AG09319 (cell line): ENCODE data around the gene MORN1.

ENCODE experiments used
- DNase-seq: peaks from one replicate; pipeline ENCODE4 v3.0.0-alpha.2; 2010; ENCODE audit warnings: low read depth; ENCODE audit errors: extremely low read depth
- TF ChIP-seq, protein P1 (sequence below): IDR thresholded peaks from 2 replicates; pipeline ENCODE4 v1.5.1; 2011; ENCODE audit warnings: low read depth, mild to moderate bottlenecking, inconsistent platforms, low read length, moderate library complexity

The MORN1 gene

DNA sequence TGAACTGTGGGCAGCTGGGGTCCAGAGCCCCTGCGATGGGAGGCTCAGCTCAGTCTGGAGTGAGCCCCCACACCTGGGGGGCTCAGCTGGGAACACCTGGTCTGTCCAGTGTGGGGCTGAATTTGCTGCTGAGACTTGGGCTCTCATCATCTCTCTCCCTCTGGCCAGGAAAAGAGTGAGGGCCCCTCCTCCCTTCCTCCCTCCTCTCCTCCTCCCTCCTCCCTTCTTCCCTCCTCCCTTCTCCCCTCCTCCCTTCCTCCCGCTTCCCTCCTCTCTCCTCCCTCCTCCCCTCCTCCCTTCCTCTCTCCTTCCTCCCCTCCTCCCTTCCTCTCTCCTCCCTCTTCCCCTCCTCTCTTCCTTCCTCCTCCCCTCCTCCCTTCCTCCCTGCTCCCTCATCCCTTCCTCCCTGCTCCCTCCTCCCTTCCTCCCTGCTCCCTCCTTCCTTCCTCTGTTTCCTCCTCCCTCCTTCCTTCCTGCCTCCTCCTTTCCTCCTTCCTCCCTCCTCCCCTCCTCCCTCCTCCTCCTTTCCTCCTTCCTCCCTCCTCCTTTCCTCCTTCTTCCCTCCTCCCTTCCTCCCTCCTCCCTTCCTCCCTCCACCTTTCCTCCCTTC lies 44.5 kb upstream of the MORN1 start:
- no peak for DNase-seq
- TF ChIP-seq, protein P1, sequence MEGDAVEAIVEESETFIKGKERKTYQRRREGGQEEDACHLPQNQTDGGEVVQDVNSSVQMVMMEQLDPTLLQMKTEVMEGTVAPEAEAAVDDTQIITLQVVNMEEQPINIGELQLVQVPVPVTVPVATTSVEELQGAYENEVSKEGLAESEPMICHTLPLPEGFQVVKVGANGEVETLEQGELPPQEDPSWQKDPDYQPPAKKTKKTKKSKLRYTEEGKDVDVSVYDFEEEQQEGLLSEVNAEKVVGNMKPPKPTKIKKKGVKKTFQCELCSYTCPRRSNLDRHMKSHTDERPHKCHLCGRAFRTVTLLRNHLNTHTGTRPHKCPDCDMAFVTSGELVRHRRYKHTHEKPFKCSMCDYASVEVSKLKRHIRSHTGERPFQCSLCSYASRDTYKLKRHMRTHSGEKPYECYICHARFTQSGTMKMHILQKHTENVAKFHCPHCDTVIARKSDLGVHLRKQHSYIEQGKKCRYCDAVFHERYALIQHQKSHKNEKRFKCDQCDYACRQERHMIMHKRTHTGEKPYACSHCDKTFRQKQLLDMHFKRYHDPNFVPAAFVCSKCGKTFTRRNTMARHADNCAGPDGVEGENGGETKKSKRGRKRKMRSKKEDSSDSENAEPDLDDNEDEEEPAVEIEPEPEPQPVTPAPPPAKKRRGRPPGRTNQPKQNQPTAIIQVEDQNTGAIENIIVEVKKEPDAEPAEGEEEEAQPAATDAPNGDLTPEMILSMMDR = no peak

DNA sequence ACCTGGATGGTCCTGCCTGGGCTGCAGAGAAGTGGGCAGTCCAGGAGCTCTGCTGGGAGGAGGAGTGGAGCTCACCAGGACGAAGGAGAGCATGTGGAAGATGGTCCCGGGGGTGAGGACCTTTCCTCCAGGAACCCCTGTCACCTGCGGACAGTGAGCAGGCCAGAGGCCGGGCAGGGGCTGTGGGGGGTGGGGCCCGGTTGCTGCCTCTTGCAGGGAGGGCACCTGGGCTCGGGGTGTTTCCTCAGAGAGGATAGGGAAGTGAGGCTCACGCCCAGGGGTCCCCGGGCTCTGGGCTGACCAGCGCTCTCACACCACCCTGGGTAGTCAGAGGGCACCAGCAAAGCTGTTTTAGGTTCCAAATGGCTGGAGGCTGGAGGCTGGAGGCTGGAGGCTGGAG lies 43.7 kb upstream of the MORN1 start:
- DNase-seq = no peak
- TF ChIP-seq, protein P1 = no peak

DNA sequence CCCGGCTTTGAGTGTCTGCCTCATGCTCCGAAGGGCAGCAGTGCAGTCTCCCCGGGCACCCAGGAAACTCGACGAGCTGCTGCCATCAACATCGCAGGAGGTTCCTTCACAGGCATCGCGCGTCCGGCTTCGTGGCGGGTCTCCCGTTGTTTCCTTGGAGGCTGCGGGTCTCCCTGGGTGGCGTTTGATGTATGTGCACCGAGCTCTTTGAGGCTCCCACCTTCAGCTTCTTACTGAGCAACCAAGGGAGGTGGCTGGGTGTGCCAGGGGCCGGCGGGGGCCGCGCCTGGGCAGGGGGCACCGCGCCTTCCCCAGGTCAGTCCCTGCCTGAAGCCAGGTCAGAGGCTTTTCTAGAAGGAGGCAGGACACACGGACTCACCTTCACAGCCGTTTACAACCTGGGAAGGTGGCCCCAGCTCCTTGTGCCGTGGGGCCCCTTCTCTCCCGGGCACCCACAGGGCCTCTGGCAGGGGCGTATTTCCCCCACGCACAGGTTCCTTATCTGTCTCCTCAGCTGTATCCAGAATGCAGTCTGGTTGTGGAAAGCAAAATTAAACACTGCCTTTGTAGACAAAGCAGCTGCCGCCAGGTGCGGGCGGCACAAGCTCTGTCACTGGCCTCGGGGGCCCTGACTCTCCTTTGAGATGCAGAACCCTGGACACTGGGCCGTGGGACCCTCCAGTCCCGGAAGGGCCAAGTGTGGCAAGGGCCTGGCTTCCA lies 42.7 kb upstream of the MORN1 start:
- no peak for DNase-seq

DNA sequence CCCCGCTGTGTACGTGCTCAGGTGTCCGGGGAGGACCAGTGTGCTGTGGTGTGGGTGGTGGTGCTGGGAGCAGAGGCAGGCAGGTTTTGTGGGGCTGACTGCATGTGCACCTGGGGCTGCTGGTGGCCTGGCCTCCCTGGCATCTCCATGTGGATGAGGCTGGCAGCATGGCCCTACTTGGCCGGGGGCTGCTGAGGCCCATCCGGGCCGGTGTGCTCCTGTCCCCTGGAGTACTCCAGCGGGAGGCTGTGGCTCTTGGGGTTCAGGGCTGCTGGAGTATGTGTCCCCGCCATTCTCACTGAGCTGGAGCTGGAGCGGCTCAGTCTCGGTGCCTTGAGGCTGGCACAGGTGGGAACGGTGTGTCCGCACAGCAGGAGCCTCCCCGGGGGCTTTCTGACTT lies 41.8 kb upstream of the MORN1 start:
- TF ChIP-seq, protein P1 = no peak
- no peak for DNase-seq

More for the DNA sequence above, 42.7 kb upstream of the MORN1 start:
- TF ChIP-seq, protein P1 = no peak

DNA sequence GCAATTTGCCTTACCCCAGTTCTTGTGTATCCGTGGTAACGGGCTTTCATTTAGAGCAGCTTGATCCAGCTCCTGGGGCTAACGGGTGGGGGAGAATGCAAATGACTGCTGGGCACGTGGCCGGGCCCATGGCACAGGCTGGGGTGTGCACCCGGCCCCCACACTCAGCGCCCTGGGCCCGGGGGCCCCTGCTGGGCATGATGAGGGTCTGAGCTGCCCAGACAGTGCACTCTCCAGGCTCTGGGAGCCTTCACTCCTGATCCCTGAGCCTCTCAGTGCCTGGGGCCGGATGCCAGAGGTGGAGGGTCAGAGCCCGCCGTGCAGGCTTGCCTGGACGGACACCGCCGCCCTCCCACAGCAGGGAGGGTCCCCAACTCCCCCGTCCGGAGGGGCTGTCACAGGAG lies 41.1 kb upstream of the MORN1 start:
- DNase-seq = no peak
- TF ChIP-seq, protein P1 = no peak

DNA sequence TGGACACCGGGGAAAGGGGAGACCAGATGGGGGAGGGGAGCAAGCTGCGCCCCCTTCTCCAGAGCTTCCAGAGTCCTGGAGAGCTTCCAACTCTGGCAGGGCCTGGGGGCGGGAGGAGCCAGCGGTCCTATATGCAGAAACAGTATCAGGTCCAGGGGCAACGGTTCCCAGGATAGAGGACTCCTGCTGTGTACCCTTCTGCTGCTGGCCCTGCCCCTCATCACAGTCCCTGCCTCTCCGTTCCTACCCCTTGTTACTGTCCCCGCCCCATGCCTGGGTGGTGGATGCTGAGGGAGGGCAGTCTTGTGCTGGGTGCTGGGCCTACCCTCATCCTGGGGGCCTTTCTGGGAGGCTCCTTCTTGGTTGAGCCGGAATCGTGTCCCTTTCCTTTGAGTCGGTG lies 40.2 kb upstream of the MORN1 start:
- no peak for DNase-seq
- TF ChIP-seq, protein P1 = no peak

DNA sequence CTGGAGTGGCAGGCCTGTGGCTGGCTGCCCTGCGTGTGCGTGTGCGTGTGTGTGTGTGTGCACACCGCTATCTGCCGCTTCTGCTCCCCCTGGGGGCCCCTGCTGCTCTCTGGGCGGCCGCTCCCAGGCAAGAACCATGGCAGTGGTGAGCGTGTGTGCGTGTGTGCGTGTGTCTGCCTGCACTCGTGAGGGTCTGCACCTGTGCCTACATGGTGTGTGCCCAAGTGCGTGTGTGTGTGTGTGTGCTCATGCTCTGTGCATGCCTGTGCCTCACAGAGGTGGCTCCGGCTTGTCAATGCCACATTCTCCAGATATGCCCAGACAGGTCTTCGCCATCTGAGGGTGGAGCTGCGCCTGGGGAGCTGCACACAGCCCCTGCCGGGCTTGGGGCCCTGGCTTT lies 39.7 kb upstream of the MORN1 start:
- no peak for DNase-seq
- TF ChIP-seq, protein P1 = no peak
